Adrenal gland (tissue), 12 donors: ENCODE data around the gene ADISSP. TPM values are rescaled to one million over a fixed set of nuclear protein-coding genes. Genes with fewer than 3 reads are reported as not detected.

Experiments used
- DNase-seq, 7 donors: peaks; one replicate each; pipeline ENCODE4 v3.0.0-alpha.2; 2019 to 2020
- H3K27ac ChIP-seq, 5 donors: fragments of 200-600 bp; sonication (generic) in 4 of 5; 1 replicate in 3 of 5; 2 replicates in 2 of 5; pipeline versions ENCODE4 v1.5.1 to v1.8.0; 2016 to 2020; ENCODE audit warnings: mild to moderate bottlenecking in 1 of 5
- H3K27me3 ChIP-seq: fragments of 200-600 bp; 2 replicates; pipeline ENCODE4 v1.8.0; 2021
- H3K36me3 ChIP-seq, 2 donors: fragments of 200-600 bp; replicated peaks in 1 of 2; 1 replicate in 1 of 2; 2 replicates in 1 of 2; pipeline versions ENCODE4 v1.5.1 to v1.8.0; 2018 to 2022
- H3K4me1 ChIP-seq, 2 donors: fragments of 200-600 bp; replicated peaks in 1 of 2; 1 replicate in 1 of 2; 2 replicates in 1 of 2; pipeline versions ENCODE4 v1.5.1 to v1.8.0; 2018 to 2021
- H3K4me3 ChIP-seq, 4 donors: fragments of 200-600 bp; sonication (generic) in 3 of 4; one replicate each; pipeline ENCODE4 v1.5.1; 2016 to 2018
- H3K9me3 ChIP-seq, 3 donors: fragments of 200-600 bp; sonication (generic) in 1 of 3; replicated peaks in 1 of 3; 1 replicate in 2 of 3; 2 replicates in 1 of 3; pipeline versions ENCODE4 v1.5.1 to v1.8.0; 2016 to 2021
- CTCF ChIP-seq, 6 experiments: fragments of 450-650 bp in 4 of 6; fragments of 200-600 bp in 2 of 6; sonication (generic) in 1 of 6; IDR thresholded peaks; 1 replicate in 5 of 6; 2 replicates in 1 of 6; pipeline versions ENCODE4 v1.5.1 to v1.8.0; 2016 to 2021; ENCODE audit warnings: antibody characterized with exemption in 6 of 6, mild to moderate bottlenecking in 2 of 6, moderate library complexity in 1 of 6
- POLR2A ChIP-seq, 2 donors: fragments of 450-650 bp; IDR thresholded peaks; one replicate each; pipeline ENCODE4 v1.6.1; 2017; ENCODE audit warnings: antibody characterized with exemption in 2 of 2, mild to moderate bottlenecking in 2 of 2, moderate library complexity in 1 of 2
- WGBS, 4 donors: extraction: QIAGEN DNeasy Blood & Tissue Kit in 2 of 4; methylation state at CpG; one replicate each; pipeline versions ENCODE4 v1.1.5 to v1.1.7; 2013 to 2017; 5-methylcytosine and 5-hydroxymethylcytosine counted together
- intact Hi-C, 2 donors: fragments of 100-400 bp; cut with DNase I; formaldehyde crosslinking; loops; one replicate each; pipeline versions ENCODE4 v1.14.1 to v1.15.0; 2022 to 2023
- polyA plus RNA-seq, 3 donors: library from polyadenylated mRNA; stranded (reverse); fragments of 200-250 nt in 2 of 3; fragments of 350-450 nt in 1 of 3; fragmentation: Illumina TruSeq in 1 of 3; extraction: RNeasy Lipid Tissue Mini Kit (QIAGEN cat#74804) in 1 of 3; gene quantifications; one replicate each; pipeline ENCODE4 v1.2.3, GENCODE V29; 2013 to 2014
- total RNA-seq, 9 donors: library from RNA; depleted of rRNA in 4 of 9; stranded (reverse); fragments of >200 nt in 4 of 9; fragments of 120-200 nt in 1 of 9; fragmentation: NEBNext Ultra II Directional in 1 of 9; extraction: Animal tissue kit (Norgen Biotek cat#: 25700) in 1 of 9; gene quantifications; one replicate each; pipeline versions ENCODE4 v1.1.0 to v1.2.4, GENCODE V29; 2013 to 2023
- donor health status: healthy with polysubstance abuse.
- donor health status: Bipolar disorder and iron deficiency.
- donor health status: DM: yes; HTN: yes; CAD: no.
- donor health status: DM: no; HTN: no; CAD: no.
- donor health status: DM: no; HTN: no; CAD: no.
- donor health status: DM: yes; HTN: yes; CAD: no.

ADISSP gene
- total and polyA plus RNA-seq, 12 donors: 4.4 to 42.1 (median 24.5) TPM

- Histone ChIP-seq H3K36me3 (peaks cover 0 to 46% of the 10 kb centered on the region in 2 donors), H3K4me1 (peaks cover 29 to 37% of the 10 kb centered on the region in 2 donors), H3K4me3 (no peak overlapping the region), H3K27ac (no peak overlapping the region), H3K27me3 (no peaks in the 10 kb centered on the region), H3K9me3 (no peaks in the 10 kb centered on the region)
- 81 to 98% (median 88%) methylated on average over 5 to 6 of the region's 6 CpGs for WGBS, 4 donors
- DNase-seq: no peak
- no peak for TF ChIP-seq POLR2A (IDR thresholded peaks at IDR 0.05)
- TF ChIP-seq CTCF (IDR thresholded peaks at IDR 0.05): no peak
- intact Hi-C loops: no loop called here
These were observed 36.3 kb upstream of the ADISSP start for GRCh38 chr20:3803854-3804253.

GRCh38 chr20:3803289-3803688 lies 35.7 kb upstream of the ADISSP start:
- 90 to 98% (median 97%) methylated on average over 9 to 14 of the region's 14 CpGs for WGBS, 4 donors
- H3K27me3 ChIP-seq: no peaks in the 10 kb centered on the region
- H3K27ac ChIP-seq: no peak overlapping the region
- intact Hi-C loops: no loop called here
- DNase-seq: no peak
- H3K36me3 ChIP-seq: peaks cover 0 to 46% of the 10 kb centered on the region in 2 donors
- no peaks in the 10 kb centered on the region for H3K9me3 ChIP-seq
- no peak overlapping the region for H3K4me3 ChIP-seq
- H3K4me1 ChIP-seq: peaks cover 26 to 33% of the 10 kb centered on the region in 2 donors
- TF ChIP-seq POLR2A (IDR thresholded peaks at IDR 0.05) (no peak), CTCF (IDR thresholded peaks at IDR 0.05) (no peak)

- H3K4me1 ChIP-seq: peaks cover 20 to 28% of the 10 kb centered on the region in 2 donors
- peaks cover 0 to 46% of the 10 kb centered on the region in 2 donors for H3K36me3 ChIP-seq
- no peaks in the 10 kb centered on the region for H3K27me3 ChIP-seq
- TF ChIP-seq POLR2A (IDR thresholded peaks at IDR 0.05) (no peak), CTCF (IDR thresholded peaks at IDR 0.05) (no peak)
- WGBS, 4 donors: 86 to 92% (median 88%) methylated on average over 11 of the region's 11 CpGs
- DNase-seq: no peak
- no peak overlapping the region for H3K27ac ChIP-seq
- H3K9me3 ChIP-seq: no peaks in the 10 kb centered on the region
- H3K4me3 ChIP-seq: no peak overlapping the region
- intact Hi-C loops: no loop called here
These were observed 35.1 kb upstream of the ADISSP start for GRCh38 chr20:3802524-3803239.

- Histone ChIP-seq H3K27ac (no peak overlapping the region), H3K4me3 (no peak overlapping the region), H3K4me1 (peaks cover 12 to 28% of the 10 kb centered on the region in 2 donors), H3K9me3 (no peaks in the 10 kb centered on the region), H3K27me3 (no peaks in the 10 kb centered on the region), H3K36me3 (peaks cover 0 to 46% of the 10 kb centered on the region in 2 donors)
- 92 to 96% (median 95%) methylated on average over 11 to 13 of the region's 13 CpGs for WGBS, 4 donors
- DNase-seq: peak in 1 of 7 donors; percentile 21
- intact Hi-C loops: no loop called here
- TF ChIP-seq CTCF (IDR thresholded peaks at IDR 0.05) (no peak), POLR2A (IDR thresholded peaks at IDR 0.05) (no peak)
These were observed 34.3 kb upstream of the ADISSP start for GRCh38 chr20:3801846-3802245.
